HG03175 (cell line): ENCODE data around the gene FNDC11.
A peak's percentile ranks its signal among the peaks of the same experiment; 100 is the strongest.
"Not testable (repeated sequence)": the region's sequence is repeated elsewhere in the genome, so short reads cannot be mapped to it uniquely, and the experiment has no call there.

ENCODE experiments used
- ATAC-seq: cut with Tn5 transposase; IDR thresholded peaks from one replicate; pipeline ENCODE4 v1.9.1; 2021; ENCODE audit warnings: mild to moderate bottlenecking, moderate library complexity; ENCODE audit not compliant: unreplicated experiment

FNDC11 gene

DNA sequence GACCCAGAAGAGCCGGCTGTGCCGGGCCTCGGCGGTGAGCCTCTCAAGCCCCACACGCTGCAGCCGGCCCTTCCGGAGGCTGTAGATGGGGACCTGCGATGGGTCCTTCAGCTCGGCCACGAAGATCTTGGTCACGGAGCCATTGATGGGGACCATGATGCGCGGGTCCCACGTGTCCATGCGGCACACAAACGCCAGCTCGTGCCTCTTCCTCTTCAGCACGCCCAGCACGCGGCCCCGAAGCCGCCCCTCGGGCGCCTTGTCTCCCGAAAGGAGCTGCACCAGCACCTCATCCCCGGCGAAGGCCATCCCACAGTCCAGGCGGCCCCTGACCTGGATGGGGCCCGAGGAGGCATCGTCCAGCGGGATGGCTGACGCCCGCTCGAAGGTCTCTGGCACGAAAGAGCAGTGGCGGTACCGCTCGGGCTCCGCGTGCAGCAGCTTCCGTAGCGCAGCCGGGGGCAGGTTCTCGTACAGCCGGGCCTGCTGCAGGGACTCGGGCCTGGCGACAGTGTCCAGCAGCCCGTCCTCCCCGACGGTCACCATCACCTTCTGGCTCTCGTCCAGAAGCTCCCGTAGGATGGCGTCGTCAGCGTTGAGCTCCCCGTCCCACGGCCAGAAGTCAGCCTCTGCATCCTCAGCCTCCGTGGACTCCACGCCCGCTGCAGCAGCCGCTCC is 11.2 kb downstream of the FNDC11 start:
- no peak for ATAC-seq

DNA sequence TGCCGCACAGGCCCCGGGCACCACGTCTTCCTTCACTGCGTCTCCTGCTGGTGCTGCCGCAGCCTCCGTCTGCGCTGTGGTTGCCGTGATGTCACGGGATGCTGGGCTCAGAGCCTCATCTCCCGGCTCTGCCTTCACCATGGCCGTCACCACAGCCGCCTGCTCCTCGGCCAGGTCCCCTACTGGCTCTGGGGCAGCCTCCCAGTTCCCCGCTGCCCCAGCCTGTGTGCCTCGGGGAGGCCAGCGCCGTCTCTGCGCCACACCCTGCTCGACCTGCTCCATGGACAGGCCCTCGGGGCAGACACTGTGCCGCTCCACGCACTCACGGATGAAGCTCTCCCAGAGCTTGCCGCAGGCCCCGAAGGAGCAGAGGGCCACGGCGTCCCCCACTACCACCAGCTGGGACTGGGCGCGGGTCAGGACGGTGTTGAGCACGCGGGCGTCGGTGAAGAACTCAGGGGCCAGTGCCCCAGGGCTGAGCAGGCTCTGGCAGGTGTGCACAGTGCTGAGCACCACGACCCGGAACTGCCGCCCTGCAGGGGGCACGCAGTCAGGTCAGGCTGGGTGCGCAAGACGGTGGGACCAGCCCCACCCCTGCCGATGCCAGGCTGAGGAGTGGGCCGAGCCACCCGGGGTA is 11.9 kb downstream of the FNDC11 start:
- ATAC-seq = no peak

DNA sequence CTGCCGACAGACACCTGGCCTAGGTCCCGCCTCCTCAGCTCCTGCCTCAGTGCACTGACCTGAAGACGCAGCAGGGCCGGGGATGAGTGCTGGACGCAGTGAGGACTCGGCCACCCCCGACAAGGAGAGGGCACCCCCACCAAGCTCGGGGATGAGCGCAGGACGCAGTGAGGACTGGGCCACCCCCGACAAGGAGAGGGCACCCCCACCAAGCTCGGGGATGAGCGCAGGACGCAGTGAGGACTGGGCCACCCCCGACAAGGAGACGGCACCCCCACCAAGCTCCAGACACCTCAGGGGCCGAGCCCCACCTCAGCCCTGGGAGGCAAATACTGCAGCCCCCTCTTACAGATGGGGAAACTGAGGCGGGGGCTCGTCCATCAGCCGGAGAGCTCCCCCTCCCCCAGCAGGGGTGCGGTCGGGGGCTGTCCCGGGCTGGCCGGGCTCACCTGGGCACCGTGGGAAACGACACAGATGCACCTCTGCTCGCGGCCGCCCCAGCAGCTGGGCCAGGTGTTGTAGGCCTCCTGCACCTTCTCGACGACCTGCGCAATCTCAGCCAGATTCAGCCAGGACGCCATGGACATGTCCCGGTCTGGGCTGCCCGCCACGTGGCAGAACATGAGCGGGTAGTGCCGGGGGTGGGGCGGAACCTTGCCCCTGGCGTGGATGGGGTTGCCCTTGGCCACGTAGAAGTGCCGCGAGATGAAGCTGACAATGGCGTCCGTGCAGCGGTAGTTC is 12.6 kb downstream of the FNDC11 start:
- no peak for ATAC-seq

DNA sequence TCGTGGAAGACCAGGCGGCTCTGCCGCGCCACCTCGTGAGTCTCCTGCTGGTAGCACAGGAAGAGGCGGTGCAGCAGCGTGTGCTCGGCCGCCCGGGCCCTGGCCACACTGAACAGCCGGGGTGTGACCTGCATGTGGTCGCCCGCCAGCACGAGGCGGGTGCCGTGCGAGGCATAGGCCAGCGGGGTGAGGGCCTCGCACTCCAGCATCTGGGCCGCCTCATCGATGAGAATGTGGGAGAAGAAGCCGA is 13.1 kb downstream of the FNDC11 start:
- ATAC-seq = peak; percentile 4

DNA sequence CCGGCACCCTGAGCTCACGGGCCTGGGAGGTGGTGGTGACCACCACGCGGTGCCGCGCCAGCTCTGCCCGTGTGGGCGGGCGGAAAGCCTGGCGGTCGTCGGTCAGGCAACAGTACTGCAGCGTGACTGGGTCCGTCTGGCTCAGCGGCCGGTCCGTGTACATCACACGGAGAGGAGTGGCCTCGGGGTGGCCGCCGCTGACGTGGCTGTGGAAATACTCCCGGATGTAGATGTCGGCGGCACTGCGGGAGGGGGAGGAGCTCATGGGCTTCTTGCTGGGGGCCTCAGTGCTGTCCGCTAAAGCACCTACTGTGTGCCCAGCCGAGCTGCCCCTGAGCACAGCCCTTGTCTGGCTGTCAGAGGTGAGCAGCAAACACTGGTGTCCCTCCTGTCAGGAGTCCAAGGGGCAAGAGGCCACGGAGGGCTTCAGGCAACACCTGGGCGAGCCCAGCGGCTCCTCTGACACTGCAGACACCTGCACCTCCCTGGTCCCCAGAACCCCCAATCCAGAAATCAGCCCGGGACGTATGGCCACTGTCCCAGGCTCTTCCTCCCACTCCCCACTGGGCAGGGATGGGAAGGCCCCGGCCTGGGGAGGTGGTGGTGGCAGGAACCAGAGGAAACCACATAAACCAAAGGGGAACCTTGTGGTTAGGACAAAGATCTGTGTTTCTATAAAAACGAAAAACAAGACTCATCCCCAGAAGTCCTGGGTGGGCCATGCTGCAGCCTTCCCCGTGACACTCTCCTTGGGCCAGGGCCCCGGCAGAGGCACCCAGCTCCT is 13.6 kb downstream of the FNDC11 start:
- ATAC-seq = peak; percentile 45

DNA sequence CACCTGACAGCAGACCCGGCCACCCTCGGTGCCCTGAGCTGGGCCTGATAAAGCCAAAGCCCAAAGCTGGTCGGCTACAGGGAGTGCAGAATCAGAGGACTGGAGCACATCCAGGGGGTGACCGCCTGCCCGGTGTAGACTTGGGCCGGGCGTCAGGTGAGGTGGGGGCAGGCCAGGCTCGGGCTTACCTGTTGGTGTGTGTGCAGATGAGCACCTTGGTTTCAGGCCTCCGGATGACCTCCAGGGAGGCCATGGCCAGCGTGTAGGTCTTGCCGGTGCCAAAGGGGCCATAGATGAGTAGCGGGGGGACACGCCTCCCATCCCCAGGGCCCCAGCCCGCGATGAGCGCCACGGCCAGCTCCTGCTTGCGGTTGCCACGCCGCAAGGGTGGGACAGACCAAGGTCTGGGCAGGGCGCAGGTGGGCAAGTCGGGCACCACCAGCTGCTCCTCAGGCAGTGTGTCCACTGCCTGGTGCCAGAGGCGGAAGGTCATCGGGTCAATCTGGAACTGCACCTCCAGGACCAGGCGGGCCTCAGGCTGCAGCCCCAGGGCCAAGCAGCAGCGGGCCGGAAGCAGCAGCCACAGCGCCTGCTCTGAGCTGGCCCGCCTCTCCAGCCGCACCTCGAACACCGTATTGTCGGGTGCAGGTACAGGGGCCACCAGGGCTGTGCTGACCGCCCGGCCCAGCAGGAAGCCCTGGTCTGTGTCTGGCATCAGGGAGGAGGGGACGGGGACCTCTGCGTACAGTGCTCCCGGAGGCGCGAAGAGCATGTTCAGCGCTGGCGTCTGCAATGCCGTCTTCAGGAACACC is 14.4 kb downstream of the FNDC11 start:
- ATAC-seq = peak; percentile 36

DNA sequence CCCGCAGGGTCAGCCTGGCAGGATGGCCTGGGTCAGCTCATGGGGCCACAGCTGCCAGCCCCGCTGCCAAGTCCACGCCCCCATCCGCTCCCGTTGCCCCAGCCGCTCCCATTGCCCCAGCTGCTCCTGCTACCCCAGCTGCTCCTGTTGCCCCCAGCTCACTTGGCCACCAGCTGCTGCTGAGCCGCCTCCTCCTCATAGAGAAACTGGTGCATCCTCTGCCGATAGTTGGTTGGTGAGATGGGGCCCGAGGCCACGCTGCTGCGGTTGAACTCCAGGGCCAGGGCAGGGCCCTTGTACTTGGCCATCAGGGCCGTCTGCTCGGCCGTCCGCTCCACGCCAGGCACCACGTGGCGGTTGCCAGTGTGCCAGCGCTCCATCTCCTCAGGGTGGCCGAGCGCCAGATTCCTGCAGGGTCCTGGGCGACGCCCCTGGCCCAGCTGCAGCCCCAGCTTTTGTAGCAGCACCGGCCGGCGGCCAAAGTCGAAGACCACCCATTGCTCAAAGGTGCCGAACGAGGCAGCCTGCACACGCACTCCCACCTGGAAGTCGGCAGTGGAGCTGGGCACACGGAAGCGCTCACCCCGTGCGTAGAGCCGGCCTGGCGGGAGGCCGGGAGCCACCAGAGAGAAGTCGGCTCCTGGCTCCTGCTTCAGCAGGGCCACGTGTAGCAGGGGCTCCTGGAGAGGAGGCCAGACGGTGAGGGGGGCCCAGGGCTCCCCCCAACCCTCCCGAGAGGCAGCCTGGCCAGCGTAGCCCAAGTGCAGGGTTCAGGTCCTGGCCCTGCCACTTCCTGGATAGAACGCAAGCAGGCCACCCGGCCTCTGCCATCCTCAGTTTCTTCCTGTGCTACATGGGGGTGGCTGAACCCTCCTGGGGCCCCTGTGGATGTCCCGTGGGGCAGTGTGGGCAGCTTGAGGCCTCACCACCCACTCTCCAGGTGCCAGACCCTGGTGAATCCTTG is 15.3 kb downstream of the FNDC11 start:
- no peak for ATAC-seq

DNA sequence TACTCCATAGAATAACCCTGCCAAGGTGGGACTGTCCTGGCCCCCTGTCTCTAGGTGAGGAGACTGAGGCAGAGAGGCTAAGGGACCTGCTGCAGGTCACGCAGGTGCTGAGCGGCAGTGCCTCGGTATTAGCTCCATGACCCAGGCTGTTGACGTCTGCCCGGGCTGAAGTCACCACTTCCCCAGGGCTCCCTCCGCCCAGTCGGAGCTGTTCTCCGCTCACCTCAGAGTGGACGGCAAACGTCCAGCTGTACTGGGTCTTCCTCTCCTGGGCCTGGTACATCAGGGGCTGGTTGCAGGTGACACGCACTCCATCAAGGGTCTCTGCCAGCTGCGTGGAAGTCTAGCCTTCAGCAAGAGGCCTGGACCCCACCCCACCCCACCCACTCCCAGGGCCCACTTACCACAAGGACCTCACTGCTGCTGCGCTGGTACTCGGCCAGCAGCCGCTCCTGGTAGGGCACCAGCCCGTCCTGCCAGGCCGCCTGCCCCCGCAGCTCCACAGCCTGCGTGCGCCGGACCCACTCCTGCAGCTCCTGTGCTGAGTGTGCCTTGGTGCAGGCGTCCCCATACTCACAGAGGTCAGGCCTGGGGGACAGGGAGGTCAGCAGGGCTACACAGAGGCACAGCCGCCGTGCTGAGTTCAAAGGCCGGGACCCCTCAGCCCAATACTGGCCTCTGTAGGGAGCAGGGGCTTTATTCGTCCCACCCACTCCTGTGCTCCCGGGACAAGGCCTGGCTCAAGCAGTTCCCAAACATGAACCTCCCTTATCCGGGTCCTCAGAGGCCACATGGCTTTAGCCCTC is 16.5 kb downstream of the FNDC11 start:
- ATAC-seq = no peak

DNA sequence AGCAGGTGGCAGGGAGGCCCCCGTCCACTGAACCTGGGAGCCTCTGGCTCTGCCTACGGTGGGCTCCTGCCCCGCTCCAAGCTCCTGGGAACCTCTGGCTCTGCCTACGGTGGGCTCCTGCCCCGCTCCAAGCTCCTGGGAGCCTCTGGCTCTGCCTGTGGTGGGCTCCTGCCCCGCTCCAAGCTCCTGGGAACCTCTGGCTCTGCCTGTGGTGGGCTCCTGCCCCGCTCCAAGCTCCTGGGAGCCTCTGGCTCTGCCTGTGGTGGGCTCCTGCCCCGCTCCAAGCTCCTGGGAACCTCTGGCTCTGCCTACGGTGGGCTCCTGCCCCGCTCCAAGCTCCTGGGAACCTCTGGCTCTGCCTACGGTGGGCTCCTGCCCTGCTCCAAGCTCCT is 17.1 kb downstream of the FNDC11 start:
- not testable (repeated sequence) for ATAC-seq

DNA sequence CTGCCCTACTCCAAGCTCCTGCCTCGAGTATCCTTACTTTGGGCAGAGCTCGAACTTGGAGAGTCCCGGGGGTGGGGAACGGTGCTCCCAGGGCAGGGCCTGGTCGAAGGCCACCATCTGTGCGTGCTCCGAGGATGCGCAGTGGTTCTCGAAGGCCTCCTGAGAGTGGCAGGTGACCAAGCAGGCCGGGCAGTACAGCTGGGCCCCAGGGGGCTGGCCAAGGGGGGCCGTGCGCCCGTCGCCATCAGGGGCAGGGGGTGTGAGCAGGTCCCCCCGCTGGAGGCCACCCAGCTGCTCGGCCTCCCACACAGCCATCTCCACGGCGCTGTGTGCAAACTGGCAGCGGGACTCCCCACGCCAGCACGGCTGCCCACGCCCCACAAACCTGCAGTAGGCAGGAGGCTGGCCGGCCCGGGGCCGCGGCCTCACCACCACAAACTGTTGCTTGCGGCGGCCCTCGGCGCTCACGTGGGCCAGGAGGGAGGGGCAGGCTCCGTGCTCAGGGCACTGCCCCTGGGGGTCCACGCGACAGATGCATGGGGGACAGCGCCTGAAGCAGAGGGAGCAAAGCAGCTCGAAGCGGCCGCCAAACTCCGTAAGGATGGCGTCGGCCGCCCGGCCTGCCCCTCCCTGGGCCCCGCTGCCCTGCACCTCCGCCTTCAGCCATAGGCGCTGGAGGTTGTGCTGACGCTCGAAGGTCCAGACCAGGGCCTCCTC is 18.3 kb downstream of the FNDC11 start:
- no peak for ATAC-seq

DNA sequence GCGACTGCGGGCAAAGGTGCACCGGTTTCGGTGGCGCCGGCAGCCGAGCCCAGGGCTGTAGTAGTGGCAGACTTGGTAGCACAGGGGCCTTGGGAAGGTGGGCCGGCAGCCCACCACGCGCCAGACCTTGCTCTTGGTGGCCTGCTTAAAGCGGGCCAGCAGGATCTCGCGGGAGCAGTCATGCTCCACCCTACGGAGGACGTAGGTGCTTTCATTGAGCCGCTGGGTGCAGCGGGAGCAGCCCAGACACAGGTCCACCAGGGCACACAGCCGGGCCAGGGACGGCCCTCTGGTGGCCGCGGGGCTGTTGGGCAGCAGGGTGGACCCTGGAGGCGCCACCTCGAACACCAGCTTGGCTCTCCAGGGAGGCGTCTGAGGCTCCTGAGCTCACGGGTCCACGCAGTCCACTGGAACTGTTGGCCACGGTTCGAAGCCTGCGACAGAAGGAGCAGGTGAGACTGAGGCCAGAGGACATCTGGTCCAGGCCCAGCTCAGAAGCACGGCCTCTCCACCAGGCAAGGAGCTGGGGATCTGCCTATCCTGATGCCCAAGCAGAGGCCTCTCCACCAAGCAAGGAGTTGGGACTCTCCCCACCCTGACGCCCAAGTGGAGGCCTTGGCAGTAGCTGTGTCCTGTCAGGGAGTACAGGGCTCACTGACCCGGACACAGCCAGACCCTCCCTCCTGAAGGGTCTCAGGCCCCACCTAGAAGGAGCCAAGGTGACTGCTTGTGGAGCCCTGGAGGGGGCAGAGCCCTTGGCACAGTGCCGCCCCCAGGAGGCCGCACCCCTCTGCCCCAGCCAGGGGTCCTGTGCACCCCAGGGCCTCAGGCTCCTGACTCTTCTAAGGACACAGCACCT is 19.1 kb downstream of the FNDC11 start:
- ATAC-seq = no peak

DNA sequence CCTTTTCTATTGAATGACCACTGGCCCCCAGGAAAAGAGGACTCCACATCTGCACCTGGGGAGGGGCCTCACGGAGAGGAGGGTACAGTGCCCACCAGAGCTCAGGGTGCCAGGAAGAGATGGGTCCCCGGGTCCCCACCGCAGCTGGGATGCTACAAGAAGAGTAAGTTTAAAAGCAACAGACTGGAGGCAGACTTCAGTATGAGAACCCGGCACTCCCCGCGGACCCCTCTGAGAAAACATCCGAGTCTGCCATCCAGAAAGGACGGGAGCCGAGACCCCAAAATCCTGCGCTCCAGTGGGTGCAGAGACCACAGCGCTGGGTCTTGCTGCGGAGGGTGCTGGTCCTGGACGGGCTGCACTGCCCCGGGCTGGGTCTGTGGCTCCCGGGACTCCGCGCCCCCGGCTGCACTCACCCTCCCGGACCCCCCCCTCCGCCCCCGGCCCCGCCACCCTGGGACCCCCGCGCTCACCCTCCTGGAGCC is 19.7 kb downstream of the FNDC11 start:
- no peak for ATAC-seq

DNA sequence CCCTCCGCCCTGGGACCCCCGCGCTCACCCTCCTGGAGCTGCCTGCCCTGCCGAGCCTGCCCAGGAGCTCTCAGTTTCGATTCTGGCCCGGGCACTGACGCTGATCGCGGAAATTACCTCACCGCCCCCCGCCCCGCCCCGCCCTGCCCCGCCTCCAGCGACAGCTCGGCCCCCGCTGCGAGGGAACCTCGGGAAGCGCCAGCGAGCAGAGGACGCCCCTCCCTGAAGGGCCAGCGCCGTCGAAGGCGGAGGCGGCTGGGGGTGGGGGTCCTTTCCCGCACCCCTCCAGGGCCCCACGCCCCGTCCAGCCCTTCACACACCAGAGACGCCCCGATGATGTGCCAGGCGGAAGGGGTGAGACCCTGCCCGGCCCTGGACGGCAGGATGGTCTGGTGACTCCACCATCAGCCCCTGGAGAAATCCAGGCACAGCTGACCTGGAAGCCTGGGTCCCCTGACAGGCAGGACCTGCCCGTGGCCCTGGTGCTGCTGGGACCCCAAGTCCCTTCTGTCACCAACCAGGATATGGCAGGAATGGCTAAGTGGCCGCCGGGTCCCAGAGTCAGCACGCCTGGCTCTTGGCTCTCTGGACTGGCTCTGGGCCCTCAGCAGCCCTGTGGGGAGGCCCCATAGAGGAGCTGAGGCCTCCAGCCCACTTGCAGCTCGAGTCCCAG is 20.3 kb downstream of the FNDC11 start, which contains the start of gene HELZ2:
Gene HELZ2, minus strand, starts transcription at position 84 of the 673 bp plus-strand sequence. CDS start 1,854 bp downstream, outside the sequence.
- ATAC-seq = no peak

DNA sequence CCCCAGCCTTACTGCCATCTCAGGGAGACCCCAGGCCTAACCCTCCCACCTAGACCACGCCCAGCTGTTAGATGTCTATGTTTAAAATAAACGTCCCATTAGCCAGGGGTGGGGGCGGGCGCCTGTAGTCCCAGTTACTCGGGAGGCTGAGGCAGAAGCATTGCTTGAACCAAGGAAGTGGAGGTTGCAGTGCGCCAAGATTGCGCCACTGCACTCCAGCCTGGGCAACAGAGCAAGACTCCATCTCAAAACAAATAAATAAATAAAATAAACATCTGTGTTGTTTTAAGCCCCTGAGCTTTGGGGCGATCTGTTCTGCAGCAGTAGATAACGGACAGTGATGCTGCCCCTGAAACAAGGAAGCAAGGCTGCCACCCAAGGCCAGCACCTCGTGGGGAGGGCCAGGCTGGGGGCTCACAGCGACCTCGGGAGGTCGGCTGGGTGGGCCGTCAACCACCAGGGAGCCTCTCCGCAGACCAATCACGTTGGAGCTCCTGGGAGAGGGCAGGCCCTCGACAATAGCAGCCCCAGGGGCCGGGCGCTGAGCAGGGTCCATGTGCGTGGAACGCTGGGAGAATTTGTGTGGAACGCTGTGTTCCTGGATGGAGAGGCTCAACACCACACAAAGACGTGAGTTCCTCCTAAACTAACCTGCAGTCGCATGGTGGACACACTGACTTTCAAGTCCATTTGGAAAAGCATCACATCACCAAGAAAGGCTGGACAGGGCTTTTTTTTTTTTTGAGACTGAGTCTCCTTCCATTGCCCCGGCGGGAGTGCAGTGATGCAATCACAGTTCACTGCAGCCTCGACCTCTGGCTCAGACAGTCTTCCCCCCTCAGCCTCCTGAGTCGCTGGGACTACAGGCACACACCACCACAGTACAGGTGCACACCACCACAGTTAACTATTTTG is 21.1 kb downstream of the FNDC11 start:
- no peak for ATAC-seq

DNA sequence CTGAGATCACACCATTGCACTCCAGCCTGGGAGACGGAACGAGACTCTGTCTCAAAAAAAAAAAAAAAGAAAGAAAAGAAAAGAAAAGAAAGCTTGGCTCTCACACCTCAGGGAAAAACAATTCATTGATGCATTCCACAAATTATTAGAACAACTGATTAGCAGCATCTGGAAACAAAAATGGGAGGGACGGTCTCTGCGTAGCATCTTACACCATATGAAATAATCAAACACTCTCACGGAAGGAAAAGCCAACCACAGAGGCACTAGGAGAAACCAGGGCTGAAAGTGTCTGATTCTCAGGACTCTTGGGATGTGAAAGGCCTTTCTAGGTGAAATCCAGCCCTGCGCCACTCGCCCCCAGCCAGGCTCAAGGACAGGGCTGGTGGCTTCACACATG is 22.4 kb downstream of the FNDC11 start:
- no peak for ATAC-seq
